HCEC 1CT (cell line): ENCODE results near the gene LRRC56.
A peak's percentile ranks its signal among the peaks of the same experiment; 100 is the strongest.
"Not testable (repeated sequence)": the region's sequence is repeated elsewhere in the genome, so short reads cannot be mapped to it uniquely, and the experiment has no call there.

Source experiments
- DNase-seq: peaks from one replicate; pipeline ENCODE4 v3.0.0-alpha.2; 2017

The LRRC56 gene

GRCh38 chr11:561148-562003 is 24.0 kb downstream of the LRRC56 start:
- DNase-seq = no peak

- DNase-seq = no peak
Observed at GRCh38 chr11:562046-562645, 24.8 kb downstream of the LRRC56 start.

GRCh38 chr11:563066-563811 is 25.9 kb downstream of the LRRC56 start:
- DNase-seq = no peak

- DNase-seq = no peak
Observed at GRCh38 chr11:563812-564578, 26.7 kb downstream of the LRRC56 start.

GRCh38 chr11:565921-566509 is 28.7 kb downstream of the LRRC56 start:
- DNase-seq = no peak

GRCh38 chr11:567011-567628 is 29.8 kb downstream of the LRRC56 start:
- DNase-seq = no peak

GRCh38 chr11:567629-568292 is 30.4 kb downstream of the LRRC56 start:
- no peak for DNase-seq

GRCh38 chr11:568306-569157 is 31.2 kb downstream of the LRRC56 start:
- DNase-seq = peak; percentile 92

GRCh38 chr11:569158-569885 is 32.0 kb downstream of the LRRC56 start:
- DNase-seq = no peak

GRCh38 chr11:571802-572185 is 34.5 kb downstream of the LRRC56 start:
- DNase-seq = no peak

- DNase-seq = no peak
Observed at GRCh38 chr11:573146-573759, 35.9 kb downstream of the LRRC56 start.

- not testable (repeated sequence) for DNase-seq
Observed at GRCh38 chr11:574031-574570, 36.8 kb downstream of the LRRC56 start.

- no peak for DNase-seq
Observed at GRCh38 chr11:574632-575312, 37.4 kb downstream of the LRRC56 start.

- no peak for DNase-seq
Observed at GRCh38 chr11:575313-575995, 38.1 kb downstream of the LRRC56 start.

GRCh38 chr11:575996-576768 is 38.9 kb downstream of the LRRC56 start, which contains the start of gene PHRF1:
PHRF1 (plus strand) TSS chr11:576470; CDS start chr11:581513, 5,043 bp downstream.
- peak; percentile 94 for DNase-seq

- DNase-seq = no peak
Observed at GRCh38 chr11:576811-577610, 39.7 kb downstream of the LRRC56 start.
